GM12878 (cell line): Measurements from ENCODE around the gene CLEC2A. TPM values are rescaled to one million over a fixed set of nuclear protein-coding genes. Genes with fewer than 3 reads are reported as not detected.

Experiments used
- ATAC-seq: fragments of 200-7000 bp; cut with Tn5 transposase; 3 replicates; pipeline ENCODE4 v1.9.1; 2020; ENCODE audit warnings: mild to moderate bottlenecking, moderate library complexity
- BruUV-seq: library from RNA; stranded (reverse); fragments of 400-500 nt; replicated peaks from 2 replicates; lab custom pipeline; 2021; lab: Mats Ljungman, UMichigan
- CTCF ChIA-PET: fragments of 300-600 bp; sonication (Branson Sonifier 250); formaldehyde crosslinking; extraction: SDS; loops from one replicate; lab custom pipeline; 2021; ENCODE audit warnings: inconsistent platforms; lab: Yijun Ruan, JAX
- POLR2A ChIA-PET: fragments of 350-600 bp; formaldehyde crosslinking; extraction: SDS; loops from one replicate; lab custom pipeline; 2021; ENCODE audit warnings: inconsistent platforms; lab: Charles Lee
- RAD21 ChIA-PET: fragments of 300-600 bp; sonication (Branson Sonifier 250); formaldehyde crosslinking; loops from one replicate; lab custom pipeline; 2023; ENCODE audit warnings: antibody characterized with exemption; ENCODE audit not compliant: unreplicated experiment; lab: Charles Lee
- SMC1A ChIA-PET: fragments of 300-600 bp; sonication (Branson Sonifier 250); formaldehyde crosslinking; loops from one replicate; lab custom pipeline; 2023; ENCODE audit not compliant: unreplicated experiment, uncharacterized antibody; lab: Charles Lee
- DNase-seq: peaks from one replicate; pipeline ENCODE4 v3.0.0-alpha.2; 2011; ENCODE audit warnings: low read depth, low spot score
- FAIRE-seq: peaks from 3 replicates; lab custom pipeline; 2011; peaks lifted over from hg19 to GRCh38; lab: Jason Lieb, UNC
- H2AFZ ChIP-seq: 2 replicates; pipeline ENCODE4 v1.6.0; 2011; ENCODE audit warnings: low read depth, low read length, control low read depth; ENCODE audit not compliant: control insufficient read depth
- H3K27ac ChIP-seq: 2 replicates; pipeline ENCODE4 v1.5.1; 2011; ENCODE audit warnings: control low read depth; ENCODE audit not compliant: control insufficient read depth, insufficient read depth
- H3K27me3 ChIP-seq, 2 experiments: replicated peaks in 1 of 2; 2 replicates each; pipeline versions ENCODE4 v1.6.0 to v1.6.1; 2011; ENCODE audit warnings: low read length in 1 of 2; ENCODE audit not compliant: control insufficient read depth in 2 of 2, insufficient read depth in 2 of 2
- H3K36me3 ChIP-seq, 2 experiments: 2 replicates each; pipeline ENCODE4 v1.5.1; 2011; ENCODE audit warnings: low read length in 1 of 2; ENCODE audit not compliant: control insufficient read depth in 2 of 2, insufficient read depth in 2 of 2
- H3K4me1 ChIP-seq: 2 replicates; pipeline ENCODE4 v1.6.1; 2011; ENCODE audit warnings: mild to moderate bottlenecking, low read length, moderate library complexity, mixed read lengths; ENCODE audit not compliant: control insufficient read depth, insufficient read depth
- H3K4me2 ChIP-seq: 2 replicates; pipeline ENCODE4 v1.6.0; 2011; ENCODE audit warnings: control low read depth; ENCODE audit not compliant: control insufficient read depth, insufficient read depth
- H3K4me3 ChIP-seq: fragments of 200-600 bp; sonication (generic); 2 replicates; pipeline ENCODE4 v1.5.1; 2016
- H3K79me2 ChIP-seq: 2 replicates; pipeline ENCODE4 v1.6.0; 2011; ENCODE audit warnings: low read length; ENCODE audit not compliant: control insufficient read depth, insufficient read depth
- H3K9ac ChIP-seq: 2 replicates; pipeline ENCODE4 v1.8.0; 2011; ENCODE audit warnings: low read length, control low read depth, mixed read lengths; ENCODE audit not compliant: control insufficient read depth, insufficient read depth
- H3K9me3 ChIP-seq: replicated peaks from 3 replicates; pipeline ENCODE4 v1.5.1; 2011; ENCODE audit warnings: mild to moderate bottlenecking, low read length; ENCODE audit not compliant: control insufficient read depth, insufficient read depth
- H4K20me1 ChIP-seq: 2 replicates; pipeline ENCODE4 v1.6.0; 2011; ENCODE audit not compliant: control insufficient read depth, insufficient read depth
- ATF2 ChIP-seq: IDR thresholded peaks from 2 replicates; pipeline ENCODE4 v1.6.1; 2012; ENCODE audit warnings: low read length, inconsistent platforms
- ATF7 ChIP-seq: fragments of 450-650 bp; IDR thresholded peaks from 2 replicates; pipeline ENCODE4 v1.6.1; 2016; ENCODE audit warnings: low read depth, mild to moderate bottlenecking
- CBX3 ChIP-seq: fragments of 200-600 bp; sonication (generic); IDR thresholded peaks from 2 replicates; pipeline ENCODE4 v1.6.1; 2016; ENCODE audit warnings: low read depth, borderline replicate concordance
- CHD2 ChIP-seq: IDR thresholded peaks from 2 replicates; pipeline ENCODE4 v1.6.1; 2011; ENCODE audit warnings: low read depth, low read length, improper control_type of control experiment, borderline replicate concordance
- CREB1 ChIP-seq: IDR thresholded peaks from 2 replicates; pipeline ENCODE4 v1.6.1; 2012; ENCODE audit warnings: low read depth, mild to moderate bottlenecking, inconsistent platforms
- EGR1 ChIP-seq, 2 experiments: IDR thresholded peaks; 1 replicate in 1 of 2; 2 replicates in 1 of 2; pipeline ENCODE4 v1.6.1; 2011 to 2012; ENCODE audit warnings: low read depth in 2 of 2, low read length in 2 of 2, borderline replicate concordance in 1 of 2, mild to moderate bottlenecking in 1 of 2, moderate library complexity in 1 of 2
- ESRRA ChIP-seq: IDR thresholded peaks from 2 replicates; pipeline ENCODE4 v1.6.1; 2012; ENCODE audit warnings: mild to moderate bottlenecking, low read length, improper control_type of control experiment
- GABPA ChIP-seq: IDR thresholded peaks from 2 replicates; pipeline ENCODE4 v1.6.1; 2014; ENCODE audit warnings: antibody characterized with exemption, low read depth, mild to moderate bottlenecking, inconsistent platforms
- IKZF1 ChIP-seq: fragments of 450-650 bp; conservative IDR thresholded peaks from 2 replicates; pipeline ENCODE4 v1.6.1; 2017; ENCODE audit warnings: antibody characterized with exemption, mild to moderate bottlenecking
- IKZF2 ChIP-seq, 2 experiments: fragments of 450-650 bp; IDR thresholded peaks; 2 replicates each; pipeline ENCODE4 v1.6.1; 2017; ENCODE audit warnings: mild to moderate bottlenecking in 2 of 2, moderate library complexity in 2 of 2
- KLF5 ChIP-seq: fragments of 450-650 bp; IDR thresholded peaks from 2 replicates; pipeline ENCODE4 v1.6.1; 2014; ENCODE audit warnings: mild to moderate bottlenecking; ENCODE audit not compliant: partially characterized antibody
- PML ChIP-seq: IDR thresholded peaks from 2 replicates; pipeline ENCODE4 v1.6.1; 2012; ENCODE audit warnings: low read length, inconsistent platforms
- POLR2A ChIP-seq: IDR thresholded peaks from 2 replicates; pipeline ENCODE4 v1.6.1; 2011; ENCODE audit warnings: low read depth, mild to moderate bottlenecking, low read length
- POLR2AphosphoS2 ChIP-seq: IDR thresholded peaks from 2 replicates; pipeline ENCODE4 v1.6.1; 2011; ENCODE audit warnings: low read depth, mild to moderate bottlenecking, low read length, improper control_type of control experiment, moderate library complexity
- POLR2AphosphoS5 ChIP-seq: IDR thresholded peaks from 2 replicates; pipeline ENCODE4 v1.6.1; 2011; ENCODE audit warnings: mild to moderate bottlenecking, low read length, inconsistent platforms
- RAD51 ChIP-seq: fragments of 450-650 bp; IDR thresholded peaks from 2 replicates; pipeline ENCODE4 v1.6.1; 2016; ENCODE audit warnings: moderate library complexity, mild to moderate bottlenecking, inconsistent platforms
- RFX5 ChIP-seq: IDR thresholded peaks from 2 replicates; pipeline ENCODE4 v1.6.1; 2011; ENCODE audit warnings: low read depth, low read length, improper control_type of control experiment
- SP1 ChIP-seq: IDR thresholded peaks from one replicate; pipeline ENCODE4 v1.6.1; 2011; ENCODE audit warnings: low read depth, low read length
- SREBF2 ChIP-seq: IDR thresholded peaks from 2 replicates; pipeline ENCODE4 v1.6.1; 2012; ENCODE audit warnings: mild to moderate bottlenecking, low read length
- TBL1XR1 ChIP-seq: IDR thresholded peaks from 2 replicates; pipeline ENCODE4 v1.6.1; 2012; ENCODE audit warnings: low read depth, low read length, improper control_type of control experiment
- ZNF207 ChIP-seq: fragments of 450-650 bp; IDR thresholded peaks from 2 replicates; pipeline ENCODE4 v1.6.1; 2014; ENCODE audit warnings: antibody characterized with exemption, mild to moderate bottlenecking, borderline replicate concordance
- ZNF24 ChIP-seq: fragments of 450-650 bp; IDR thresholded peaks from 2 replicates; pipeline ENCODE4 v1.6.1; 2017; ENCODE audit warnings: antibody characterized with exemption, mild to moderate bottlenecking
- ZNF622 ChIP-seq: fragments of 450-650 bp; IDR thresholded peaks from 2 replicates; pipeline ENCODE4 v1.6.1; 2017; ENCODE audit warnings: mild to moderate bottlenecking, inconsistent platforms
- WGBS: methylation state at CpG from one replicate; pipeline ENCODE4 v1.1.6; 2016; ENCODE audit warnings: low lambda C conversion rate; ENCODE audit not compliant: insufficient replicate concordance, insufficient coverage; ENCODE audit errors: missing lambda C conversion rate; 5-methylcytosine and 5-hydroxymethylcytosine counted together
- in situ Hi-C: fragments of 300-500 bp; cut with MboI; formaldehyde crosslinking; loops from 9 replicates; pipeline ENCODE4 v1.14.3; 2018; ENCODE audit warnings: mixed read lengths
- intact Hi-C: fragments of 100-400 bp; cut with micrococcal nuclease; formaldehyde crosslinking; loops from one replicate; pipeline ENCODE4 v1.14.2; 2022; ENCODE audit not compliant: unreplicated experiment
- polyA plus RNA-seq, 11 experiments: library from polyadenylated mRNA; depleted of rRNA in 4 of 11; unstranded in 6 of 11; stranded (reverse) in 5 of 11; fragments of >200 nt; fragmentation: Nextera tagmentation in 4 of 11; fragmentation: Illumina TruSeq in 1 of 11; extraction: Ambion mirVana in 4 of 11; extraction: Trizol in 1 of 11; gene quantifications; 1 replicate in 1 of 11; 2 replicates in 10 of 11; pipeline versions ENCODE4 v1.2.1 to v1.2.3, GENCODE V29; 2011 to 2016; ENCODE audit warnings: inconsistent platforms in 2 of 11, missing spikeins in 2 of 11, low read depth in 1 of 11
- total RNA-seq, 4 experiments: library from RNA; depleted of rRNA in 3 of 4; stranded (reverse); fragments of >200 nt in 3 of 4; fragmentation: Illumina TruSeq in 1 of 4; extraction: Trizol in 1 of 4; gene quantifications; 2 replicates each; pipeline versions ENCODE4 v1.2.1 to v1.2.3, GENCODE V29; 2013 to 2021
- TF ChIP-seq, protein P1 (sequence below): fragments of 450-650 bp; formaldehyde crosslinking; IDR thresholded peaks from 2 replicates; pipeline ENCODE4 v1.4.0; 2022; ENCODE audit warnings: mild to moderate bottlenecking, moderate library complexity

CLEC2A gene
- total and polyA plus RNA-seq, 10 of the 15 experiments (the other 5 are each of a cell fraction or from before 2014, with no cell fraction given) = not detected

DNA sequence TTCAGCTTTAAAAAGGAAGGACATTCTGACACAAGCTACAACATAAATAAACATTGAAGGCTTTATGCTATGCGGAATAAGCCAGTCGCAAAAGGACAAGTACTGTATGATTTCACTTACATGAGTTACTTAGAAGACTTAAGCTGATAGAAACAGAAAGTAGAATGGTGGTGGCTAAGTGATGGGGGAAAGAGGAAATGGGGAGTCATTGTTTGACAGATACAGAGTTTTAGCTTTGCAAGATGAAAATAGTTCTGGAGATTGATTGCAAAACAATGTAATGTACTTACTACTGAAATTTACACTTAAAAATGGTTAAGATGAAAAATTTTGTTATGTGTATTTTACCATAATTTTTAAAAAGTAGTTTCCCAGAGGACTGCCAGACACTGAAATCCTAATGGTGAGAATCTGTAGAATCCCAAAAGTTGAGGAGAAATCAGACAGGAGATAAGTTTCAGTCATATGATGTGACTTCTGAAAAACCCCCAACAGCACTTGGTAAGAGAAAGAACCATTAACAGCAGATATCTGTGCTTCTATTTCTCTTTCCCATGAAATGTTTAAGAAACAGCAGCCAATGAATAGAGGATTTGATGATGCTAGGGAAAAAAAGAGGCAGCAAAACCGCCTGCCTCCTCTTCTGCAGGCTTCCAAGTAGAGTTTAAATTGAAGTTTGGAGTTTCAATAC lies 16.6 kb upstream of the CLEC2A start:
- Histone ChIP-seq H3K27ac (peak overlapping the region; percentile 72), H3K4me1 (peaks cover 33% of the 10 kb centered on the region), H2AFZ (peak overlapping the region; percentile 55), H3K79me2 (no peaks in the 10 kb centered on the region), H3K9ac (no peak overlapping the region), H3K27me3 (no peaks in the 10 kb centered on the region; a peak in 1 of 4 replicates), H3K9me3 (no peaks in the 10 kb centered on the region), H3K36me3 (no peaks in the 10 kb centered on the region), H3K4me3 (0 out of 2 replicates have a peak overlapping the region, but pooled peaks have one; percentile 9), H4K20me1 (no peaks in the 10 kb centered on the region), H3K4me2 (peak overlapping the region; percentile 87)
- RAD21 ChIA-PET = no interaction called here
- in situ Hi-C loops = no loop called here
- WGBS = 24% methylated on average over 3 of the region's 3 CpGs
- ATAC-seq (peak; percentile 99), FAIRE-seq (peak; percentile 94), DNase-seq (peak; percentile 82)
- intact Hi-C loops = loop anchor here (5.0 kb wide), 1 partner anchor 184 kb away; the partner anchor contains the start of gene CLEC7A
- BruUV-seq = no TSS peak
- POLR2A ChIA-PET = no interaction called here
- SMC1A ChIA-PET = interaction anchor here (0.5 to 1.4 kb wide), 4 partner anchors 8 to 156 kb away, joined by 3 to 4 read pairs (median 4); no protein-coding TSS in a partner anchor
- CTCF ChIA-PET = interaction anchor here (0.6 to 1.9 kb wide), 4 partner anchors 198 to 811 kb away, joined by 3 to 6 read pairs (median 4); no protein-coding TSS in a partner anchor
- TF ChIP-seq ZNF24 = 0 out of 2 replicates have a peak, but pooled peaks have one; percentile 29
- TF ChIP-seq GABPA = no peak
- TF ChIP-seq IKZF1 = peak; percentile 39
- TF ChIP-seq RFX5 = no peak
- no peak for TF ChIP-seq ATF2
- TF ChIP-seq, protein P1, sequence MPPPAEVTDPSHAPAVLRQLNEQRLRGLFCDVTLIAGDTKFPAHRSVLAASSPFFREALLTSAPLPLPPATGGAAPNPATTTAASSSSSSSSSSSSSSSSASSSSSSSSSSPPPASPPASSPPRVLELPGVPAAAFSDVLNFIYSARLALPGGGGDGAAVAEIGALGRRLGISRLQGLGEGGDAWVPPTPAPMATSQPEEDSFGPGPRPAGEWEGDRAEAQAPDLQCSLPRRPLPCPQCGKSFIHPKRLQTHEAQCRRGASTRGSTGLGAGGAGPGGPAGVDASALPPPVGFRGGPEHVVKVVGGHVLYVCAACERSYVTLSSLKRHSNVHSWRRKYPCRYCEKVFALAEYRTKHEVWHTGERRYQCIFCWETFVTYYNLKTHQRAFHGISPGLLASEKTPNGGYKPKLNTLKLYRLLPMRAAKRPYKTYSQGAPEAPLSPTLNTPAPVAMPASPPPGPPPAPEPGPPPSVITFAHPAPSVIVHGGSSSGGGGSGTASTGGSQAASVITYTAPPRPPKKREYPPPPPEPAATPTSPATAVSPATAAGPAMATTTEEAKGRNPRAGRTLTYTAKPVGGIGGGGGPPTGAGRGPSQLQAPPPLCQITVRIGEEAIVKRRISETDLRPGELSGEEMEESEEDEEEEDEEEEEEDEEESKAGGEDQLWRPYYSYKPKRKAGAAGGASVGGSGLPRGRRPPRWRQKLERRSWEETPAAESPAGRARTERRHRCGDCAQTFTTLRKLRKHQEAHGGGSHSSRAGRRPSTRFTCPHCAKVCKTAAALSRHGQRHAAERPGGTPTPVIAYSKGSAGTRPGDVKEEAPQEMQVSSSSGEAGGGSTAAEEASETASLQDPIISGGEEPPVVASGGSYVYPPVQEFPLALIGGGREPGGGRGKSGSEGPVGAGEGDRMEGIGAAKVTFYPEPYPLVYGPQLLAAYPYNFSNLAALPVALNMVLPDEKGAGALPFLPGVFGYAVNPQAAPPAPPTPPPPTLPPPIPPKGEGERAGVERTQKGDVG = no peak
- no peak for TF ChIP-seq POLR2A
- no peak for TF ChIP-seq POLR2AphosphoS2
- TF ChIP-seq POLR2AphosphoS5 = no peak
- no peak for TF ChIP-seq ZNF207
- TF ChIP-seq TBL1XR1 = no peak
- peak; percentile 61 for TF ChIP-seq ATF7
- peak; percentile 68 to 70 for TF ChIP-seq IKZF2 (IDR thresholded peaks at IDR 0.05)
- no peak for TF ChIP-seq KLF5
- TF ChIP-seq EGR1 (IDR thresholded peaks at IDR 0.05; ENCODE audit: borderline replicate concordance in 1 of 2, low read depth in 2 of 2, low read length in 2 of 2) = no peak
- no peak for TF ChIP-seq ZNF622
- no peak for TF ChIP-seq SREBF2
- TF ChIP-seq ESRRA = no peak
- TF ChIP-seq CHD2 = no peak
- no peak for TF ChIP-seq PML
- no peak for TF ChIP-seq CREB1
- TF ChIP-seq RAD51 = no peak
- TF ChIP-seq CBX3 = no peak
- TF ChIP-seq SP1 = no peak
